OCI-LY1 (cell line): ENCODE data around the gene SPTLC3.

Experiments
- H2AFZ ChIP-seq: fragments of 200-600 bp; sonication (generic), shearing (Covaris generic); 2 replicates; pipeline ENCODE4 v1.6.0; 2014; ENCODE audit warnings: antibody characterized with exemption, mild to moderate bottlenecking, low read length
- H3F3A ChIP-seq: fragments of 200-600 bp; sonication (generic), shearing (Covaris generic); 2 replicates; pipeline ENCODE4 v1.6.0; 2014; ENCODE audit warnings: mild to moderate bottlenecking, antibody characterized with exemption, low read length, moderate library complexity; ENCODE audit not compliant: insufficient read depth
- H3K27ac ChIP-seq: fragments of 200-600 bp; sonication (generic); 2 replicates; pipeline ENCODE4 v1.5.1; 2014; ENCODE audit warnings: low read length, mixed run types, mild to moderate bottlenecking, low read depth; ENCODE audit not compliant: poor library complexity, severe bottlenecking
- H3K27me3 ChIP-seq: fragments of 200-600 bp; sonication (generic); 2 replicates; pipeline ENCODE4 v1.6.0; 2014; ENCODE audit warnings: antibody characterized with exemption, mild to moderate bottlenecking, low read length, moderate library complexity; ENCODE audit not compliant: insufficient read depth
- H3K36me3 ChIP-seq: fragments of 200-600 bp; sonication (generic); 2 replicates; pipeline ENCODE4 v1.6.1; 2014; ENCODE audit warnings: mild to moderate bottlenecking, antibody characterized with exemption, low read length, moderate library complexity, mixed read lengths; ENCODE audit not compliant: insufficient read depth
- H3K4me1 ChIP-seq: fragments of 200-600 bp; sonication (generic); 2 replicates; pipeline ENCODE4 v1.5.1; 2014; ENCODE audit warnings: mild to moderate bottlenecking, low read length, moderate library complexity; ENCODE audit not compliant: insufficient read depth, severe bottlenecking
- H3K4me2 ChIP-seq: fragments of 200-600 bp; sonication (generic), shearing (Covaris generic); 2 replicates; pipeline ENCODE4 v1.6.1; 2014; ENCODE audit warnings: low read length
- H3K4me3 ChIP-seq: fragments of 200-600 bp; sonication (generic); 2 replicates; pipeline ENCODE4 v1.5.1; 2014; ENCODE audit warnings: low read length, low read depth, mild to moderate bottlenecking, mixed read lengths; ENCODE audit not compliant: poor library complexity, severe bottlenecking
- H3K79me2 ChIP-seq: fragments of 200-600 bp; shearing (Covaris generic); 2 replicates; pipeline ENCODE4 v1.6.1; 2016; ENCODE audit warnings: mixed run types, low read length, mixed read lengths; ENCODE audit not compliant: insufficient read depth
- H3K9ac ChIP-seq: fragments of 200-600 bp; sonication (generic), shearing (Covaris generic); 2 replicates; pipeline ENCODE4 v1.6.1; 2014; ENCODE audit warnings: mild to moderate bottlenecking, low read length, mixed read lengths
- H3K9me2 ChIP-seq: fragments of 200-600 bp; sonication (generic), shearing (Covaris generic); 2 replicates; pipeline ENCODE4 v1.6.1; 2014; ENCODE audit warnings: low read depth, mild to moderate bottlenecking, low read length, mixed read lengths
- H3K9me3 ChIP-seq: fragments of 200-600 bp; shearing (Covaris generic); 2 replicates; pipeline ENCODE4 v1.6.1; 2014; ENCODE audit warnings: low read length, mixed read lengths
- H4K20me1 ChIP-seq: fragments of 200-600 bp; sonication (generic), shearing (Covaris generic); 2 replicates; pipeline ENCODE4 v1.6.0; 2016; ENCODE audit warnings: mild to moderate bottlenecking, low read length; ENCODE audit not compliant: insufficient read depth
- EZH2 ChIP-seq: fragments of 200-600 bp; sonication (generic), shearing (Covaris generic); IDR thresholded peaks from 2 replicates; pipeline ENCODE4 v1.8.0; 2017; ENCODE audit warnings: borderline replicate concordance, mixed run types, mild to moderate bottlenecking, antibody characterized with exemption, low read length, moderate library complexity, mixed read lengths
- TF ChIP-seq, protein P1 (sequence below): fragments of 200-600 bp; sonication (generic), shearing (Covaris generic); IDR thresholded peaks from 2 replicates; pipeline ENCODE4 v1.5.1; 2017; ENCODE audit warnings: mild to moderate bottlenecking, antibody characterized with exemption, low read length, moderate library complexity, mixed read lengths

Gene SPTLC3

DNA sequence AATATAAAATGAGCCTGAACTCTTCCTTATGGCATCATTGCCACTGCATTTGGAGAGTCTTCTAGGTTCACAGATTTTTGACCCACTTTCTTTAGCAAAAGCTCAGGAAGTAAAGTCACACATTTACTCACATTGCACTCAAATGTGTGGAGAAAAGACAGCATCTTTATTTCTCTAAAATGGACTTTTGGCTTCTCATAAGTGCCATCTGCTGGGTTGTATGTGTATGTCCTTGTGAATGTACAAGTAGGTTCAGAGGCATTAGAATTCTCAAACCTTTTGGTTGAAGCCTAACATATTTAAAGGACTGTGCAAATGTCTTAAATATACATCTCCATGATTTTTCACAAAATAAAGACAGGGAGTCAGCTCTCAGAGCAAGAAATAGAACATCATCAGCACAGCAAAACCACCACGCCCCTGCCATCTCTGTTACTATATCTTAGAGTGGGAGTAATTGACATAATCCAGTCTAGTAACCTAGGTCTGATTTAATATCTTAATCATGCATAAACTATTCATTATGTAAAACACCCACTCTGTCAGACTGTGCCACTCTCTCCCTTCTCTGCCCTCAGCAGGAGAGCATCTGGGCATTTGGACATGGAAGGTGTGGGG lies 42.2 kb upstream of the SPTLC3 start:
- no peaks in the 10 kb centered on the region for H4K20me1 ChIP-seq
- H3K4me3 ChIP-seq = no peak overlapping the region
- H3K36me3 ChIP-seq = no peaks in the 10 kb centered on the region
- no peaks in the 10 kb centered on the region for H3F3A ChIP-seq
- H3K9me3 ChIP-seq = no peaks in the 10 kb centered on the region
- H3K4me2 ChIP-seq = no peak overlapping the region
- no peaks in the 10 kb centered on the region for H3K27me3 ChIP-seq
- no peak for TF ChIP-seq EZH2
- TF ChIP-seq, protein P1, sequence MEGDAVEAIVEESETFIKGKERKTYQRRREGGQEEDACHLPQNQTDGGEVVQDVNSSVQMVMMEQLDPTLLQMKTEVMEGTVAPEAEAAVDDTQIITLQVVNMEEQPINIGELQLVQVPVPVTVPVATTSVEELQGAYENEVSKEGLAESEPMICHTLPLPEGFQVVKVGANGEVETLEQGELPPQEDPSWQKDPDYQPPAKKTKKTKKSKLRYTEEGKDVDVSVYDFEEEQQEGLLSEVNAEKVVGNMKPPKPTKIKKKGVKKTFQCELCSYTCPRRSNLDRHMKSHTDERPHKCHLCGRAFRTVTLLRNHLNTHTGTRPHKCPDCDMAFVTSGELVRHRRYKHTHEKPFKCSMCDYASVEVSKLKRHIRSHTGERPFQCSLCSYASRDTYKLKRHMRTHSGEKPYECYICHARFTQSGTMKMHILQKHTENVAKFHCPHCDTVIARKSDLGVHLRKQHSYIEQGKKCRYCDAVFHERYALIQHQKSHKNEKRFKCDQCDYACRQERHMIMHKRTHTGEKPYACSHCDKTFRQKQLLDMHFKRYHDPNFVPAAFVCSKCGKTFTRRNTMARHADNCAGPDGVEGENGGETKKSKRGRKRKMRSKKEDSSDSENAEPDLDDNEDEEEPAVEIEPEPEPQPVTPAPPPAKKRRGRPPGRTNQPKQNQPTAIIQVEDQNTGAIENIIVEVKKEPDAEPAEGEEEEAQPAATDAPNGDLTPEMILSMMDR = peak; percentile 29
- no peak overlapping the region for H3K27ac ChIP-seq
- no peak overlapping the region for H2AFZ ChIP-seq
- H3K79me2 ChIP-seq = no peaks in the 10 kb centered on the region
- H3K9me2 ChIP-seq = no peaks in the 10 kb centered on the region
- no peak overlapping the region for H3K9ac ChIP-seq
- H3K4me1 ChIP-seq = no peaks in the 10 kb centered on the region

DNA sequence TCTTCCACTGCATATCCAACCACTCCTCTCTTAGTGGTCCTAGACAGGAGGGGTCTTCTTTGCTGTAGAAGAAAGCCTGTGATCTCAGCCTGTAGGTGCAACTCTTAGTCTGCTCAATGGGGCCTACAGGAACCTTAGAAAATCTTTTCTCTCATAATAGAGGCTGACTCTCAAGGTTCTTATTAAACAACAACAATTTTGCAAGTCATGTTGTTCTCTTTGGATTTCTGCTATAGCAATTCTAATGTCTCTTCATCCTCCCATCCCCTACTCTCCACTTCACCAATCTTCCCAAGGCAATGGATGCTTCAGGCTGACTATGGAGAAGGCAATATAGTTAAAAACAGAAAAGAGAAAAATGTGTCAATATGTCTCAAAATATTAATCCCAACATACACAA lies 40.8 kb upstream of the SPTLC3 start:
- H3K27me3 ChIP-seq = no peaks in the 10 kb centered on the region
- TF ChIP-seq, protein P1 = no peak
- no peak for TF ChIP-seq EZH2

DNA sequence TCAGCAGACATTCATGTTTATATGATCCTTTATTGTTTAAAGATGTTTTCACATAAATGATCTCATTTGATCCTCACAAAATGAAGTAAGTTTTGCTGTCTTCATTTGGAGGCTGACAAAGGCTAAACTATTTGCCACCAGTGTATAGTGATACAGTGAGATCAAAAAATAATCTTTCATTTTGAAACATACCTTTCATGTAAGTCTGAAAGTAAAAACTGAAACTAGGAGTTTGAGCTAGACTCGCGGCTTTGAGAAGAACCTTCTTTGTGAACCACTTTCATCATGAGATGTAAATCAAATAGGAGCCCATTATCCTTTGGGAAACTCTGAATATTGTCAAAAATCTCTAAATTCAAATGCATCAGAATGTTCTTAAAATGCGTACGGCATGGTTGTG lies 40.3 kb upstream of the SPTLC3 start:
- H3K27ac ChIP-seq = no peak overlapping the region
- no peaks in the 10 kb centered on the region for H4K20me1 ChIP-seq
- H3K27me3 ChIP-seq = no peaks in the 10 kb centered on the region
- H3K4me2 ChIP-seq = no peak overlapping the region
- no peaks in the 10 kb centered on the region for H3K79me2 ChIP-seq
- no peak overlapping the region for H2AFZ ChIP-seq
- no peaks in the 10 kb centered on the region for H3K9me2 ChIP-seq
- TF ChIP-seq, protein P1 = no peak
- TF ChIP-seq EZH2 = no peak
- H3K9ac ChIP-seq = no peak overlapping the region
- no peak overlapping the region for H3K4me3 ChIP-seq
- H3K9me3 ChIP-seq = no peaks in the 10 kb centered on the region
- H3F3A ChIP-seq = no peaks in the 10 kb centered on the region
- H3K4me1 ChIP-seq = no peaks in the 10 kb centered on the region
- H3K36me3 ChIP-seq = no peaks in the 10 kb centered on the region

More for the DNA sequence above, 40.8 kb upstream of the SPTLC3 start:
- Histone ChIP-seq H3K36me3 (no peaks in the 10 kb centered on the region), H3K4me3 (no peak overlapping the region), H3F3A (no peaks in the 10 kb centered on the region), H3K9me3 (no peaks in the 10 kb centered on the region), H3K9ac (no peak overlapping the region), H3K4me1 (no peaks in the 10 kb centered on the region), H2AFZ (no peak overlapping the region), H3K4me2 (no peak overlapping the region), H3K79me2 (no peaks in the 10 kb centered on the region), H3K27ac (no peak overlapping the region), H4K20me1 (no peaks in the 10 kb centered on the region), H3K9me2 (no peaks in the 10 kb centered on the region)
